GM12801 (cell line): Measurements from ENCODE around the gene IL17RB.

ENCODE experiments used
- CTCF ChIP-seq: IDR thresholded peaks from one replicate; pipeline ENCODE4 v1.5.1; 2011; ENCODE audit warnings: control low read depth; ENCODE audit not compliant: insufficient read length; ENCODE audit errors: extremely low read depth

IL17RB gene

GRCh38 chr3:53846134-53846850 is at the start of gene IL17RB, which contains the start of gene CHDH:
TSS of gene IL17RB (plus strand) at chr3:53846568. CDS start at chr3:53846589, 21 bp downstream.
TSS of gene CHDH (minus strand) at chr3:53846419. CDS start at chr3:53824008, 22,411 bp downstream.
- no peak for TF ChIP-seq CTCF

DNA sequence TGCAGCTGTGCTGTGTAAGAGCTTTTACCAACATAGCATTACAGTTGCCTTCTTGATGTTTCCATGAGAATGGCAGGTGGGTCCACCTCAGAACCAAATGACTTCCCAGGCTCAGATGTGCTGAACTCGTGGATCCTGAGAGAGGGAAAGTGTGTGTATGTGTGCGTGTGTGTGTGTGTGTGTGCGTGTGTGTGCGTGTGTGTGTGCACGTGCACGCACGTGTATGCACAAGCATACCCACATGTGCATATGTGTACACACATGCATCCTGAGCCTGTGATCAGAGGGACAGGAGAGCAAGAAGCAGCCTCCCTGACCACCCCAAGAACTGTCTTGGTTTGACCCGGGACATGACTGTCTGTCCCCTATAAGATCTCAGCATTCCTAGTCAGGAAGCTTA is 48.2 kb upstream of the IL17RB start:
- no peak for TF ChIP-seq CTCF

GRCh38 chr3:53799338-53799865 is 47.0 kb upstream of the IL17RB start:
- TF ChIP-seq CTCF = no peak

- TF ChIP-seq CTCF = no peak
These were observed 46.1 kb upstream of the IL17RB start for GRCh38 chr3:53800041-53800906.

DNA sequence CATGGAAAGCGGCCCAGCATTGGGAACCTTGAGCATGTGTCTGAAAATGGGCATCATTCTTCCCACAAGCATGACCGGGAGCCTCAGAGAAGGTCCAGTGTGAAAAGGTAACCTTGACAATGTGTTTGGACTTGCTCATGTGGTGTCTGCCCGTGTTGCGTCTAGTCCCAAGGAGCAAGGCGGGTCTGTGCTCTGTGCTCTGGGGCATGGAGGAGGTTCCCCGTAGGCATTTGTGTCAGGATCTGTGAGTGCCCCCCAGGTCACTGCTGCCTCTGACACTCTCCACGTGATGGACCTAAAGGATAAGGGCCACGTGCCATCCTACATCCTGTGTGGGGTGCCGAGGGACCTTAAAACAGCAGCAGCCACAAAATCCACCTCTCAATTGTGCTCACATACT is 45.0 kb upstream of the IL17RB start:
- no peak for TF ChIP-seq CTCF

- TF ChIP-seq CTCF = no peak
These were observed 44.0 kb upstream of the IL17RB start for GRCh38 chr3:53802256-53802880.
